Mesenchymal stem cell (in vitro differentiated cells and primary cell): ENCODE measurements around the gene ELFN1.

Experiments used
- DNase-seq: peaks from one replicate; pipeline ENCODE4 v3.0.0-alpha.2; 2013
- H2AFZ ChIP-seq: one replicate; pipeline ENCODE4 v1.6.1; 2013; ENCODE audit warnings: low read depth, mild to moderate bottlenecking, control low read depth, inconsistent platforms, low read length, moderate library complexity
- H2AK5ac ChIP-seq: 2 replicates; pipeline ENCODE4 v1.6.1; 2013; ENCODE audit warnings: low read length, moderate library complexity, mild to moderate bottlenecking, inconsistent platforms; ENCODE audit not compliant: severe bottlenecking
- H2BK120ac ChIP-seq: one replicate; pipeline ENCODE4 v1.6.1; 2013; ENCODE audit warnings: low read depth, mild to moderate bottlenecking, inconsistent platforms, low read length, moderate library complexity
- H2BK12ac ChIP-seq, 2 experiments: one replicate each; pipeline ENCODE4 v1.6.1; 2013; ENCODE audit warnings: inconsistent platforms in 2 of 2, low read length in 2 of 2, mild to moderate bottlenecking in 2 of 2, moderate library complexity in 2 of 2, control low read depth in 1 of 2
- H2BK15ac ChIP-seq: one replicate; pipeline ENCODE4 v1.6.1; 2013; ENCODE audit warnings: mild to moderate bottlenecking, low read depth, inconsistent platforms; ENCODE audit not compliant: poor library complexity, severe bottlenecking
- H2BK5ac ChIP-seq: 2 replicates; pipeline ENCODE4 v1.6.1; 2013; ENCODE audit warnings: low read depth, mild to moderate bottlenecking, low read length, control low read depth, inconsistent platforms; ENCODE audit not compliant: poor library complexity, severe bottlenecking
- H3K14ac ChIP-seq, 2 experiments: one replicate each; pipeline ENCODE4 v1.6.1; 2013; ENCODE audit warnings: inconsistent platforms in 2 of 2, low read length in 2 of 2, control low read depth in 1 of 2, mild to moderate bottlenecking in 1 of 2, moderate library complexity in 1 of 2
- H3K18ac ChIP-seq, 2 experiments: one replicate each; pipeline ENCODE4 v1.6.1; 2013; ENCODE audit warnings: inconsistent platforms in 2 of 2, low read length in 2 of 2, control low read depth in 1 of 2, low read depth in 1 of 2, mild to moderate bottlenecking in 1 of 2
- H3K23ac ChIP-seq, 2 experiments: one replicate each; pipeline ENCODE4 v1.6.1; 2013; ENCODE audit warnings: inconsistent platforms in 2 of 2, low read length in 2 of 2, mild to moderate bottlenecking in 2 of 2, moderate library complexity in 2 of 2, control low read depth in 1 of 2
- H3K27ac ChIP-seq: 2 replicates; pipeline ENCODE4 v1.5.1; 2013; ENCODE audit warnings: mild to moderate bottlenecking, moderate library complexity, low read length, control low read depth, inconsistent platforms; ENCODE audit not compliant: poor library complexity, severe bottlenecking
- H3K27me3 ChIP-seq, 2 experiments: 2 replicates each; pipeline versions ENCODE4 v1.6.1 to v1.7.0; 2013; ENCODE audit warnings: low read length in 2 of 2, mild to moderate bottlenecking in 2 of 2, moderate library complexity in 2 of 2, control low read depth in 1 of 2, inconsistent platforms in 1 of 2; ENCODE audit not compliant: control insufficient read depth in 1 of 2, insufficient read depth in 1 of 2
- H3K36me3 ChIP-seq, 2 experiments: 2 replicates each; pipeline versions ENCODE4 v1.6.1 to v1.7.0; 2013; ENCODE audit warnings: low read length in 2 of 2, control low read depth in 1 of 2, inconsistent platforms in 1 of 2, low read depth in 1 of 2, mild to moderate bottlenecking in 1 of 2; ENCODE audit not compliant: insufficient read depth in 2 of 2, control insufficient read depth in 1 of 2
- H3K4ac ChIP-seq, 2 experiments: one replicate each; pipeline ENCODE4 v1.6.1; 2013; ENCODE audit warnings: inconsistent platforms in 2 of 2, low read length in 2 of 2, mild to moderate bottlenecking in 2 of 2, moderate library complexity in 2 of 2, control low read depth in 1 of 2, low read depth in 1 of 2
- H3K4me1 ChIP-seq: 2 replicates; pipeline ENCODE4 v1.6.1; 2013; ENCODE audit warnings: low read depth, low read length, control low read depth; ENCODE audit not compliant: control insufficient read depth, insufficient read depth
- H3K4me2 ChIP-seq: 2 replicates; pipeline ENCODE4 v1.6.1; 2013; ENCODE audit warnings: low read length, mild to moderate bottlenecking, inconsistent platforms; ENCODE audit not compliant: poor library complexity, severe bottlenecking
- H3K4me3 ChIP-seq, 2 experiments: 2 replicates each; pipeline versions ENCODE4 v1.5.1 to v1.7.0; 2013; ENCODE audit warnings: low read length in 2 of 2, mild to moderate bottlenecking in 2 of 2, control low read depth in 1 of 2, low read depth in 1 of 2; ENCODE audit not compliant: insufficient read depth in 1 of 2
- H3K79me1 ChIP-seq: replicated peaks from 2 replicates; pipeline ENCODE4 v1.6.1; 2013; ENCODE audit warnings: mild to moderate bottlenecking, control low read depth, low read length, inconsistent platforms; ENCODE audit not compliant: poor library complexity, severe bottlenecking
- H3K9ac ChIP-seq: 2 replicates; pipeline ENCODE4 v1.7.0; 2013; ENCODE audit warnings: mild to moderate bottlenecking, low read length, moderate library complexity
- H3K9me3 ChIP-seq: 2 replicates; pipeline ENCODE4 v1.7.0; 2013; ENCODE audit warnings: mild to moderate bottlenecking, low read length; ENCODE audit not compliant: control insufficient read depth
- H4K8ac ChIP-seq: one replicate; pipeline ENCODE4 v1.6.1; 2013; ENCODE audit warnings: inconsistent platforms, mild to moderate bottlenecking, low read length, moderate library complexity
- H4K91ac ChIP-seq: one replicate; pipeline ENCODE4 v1.6.1; 2013; ENCODE audit warnings: mild to moderate bottlenecking, low read length, inconsistent platforms
- WGBS: methylation state at CpG from one replicate; pipeline ENCODE4 v1.1.7; 2013; ENCODE audit warnings: mixed read lengths; 5-methylcytosine and 5-hydroxymethylcytosine counted together

The ELFN1 gene

GRCh38 chr7:1713502-1714484, 43.7 kb downstream of the ELFN1 start:
- DNase-seq: no peak
- H3K4me3 ChIP-seq: no peak overlapping the region
- H2BK5ac ChIP-seq: no peak overlapping the region
- H3K27ac ChIP-seq: no peak overlapping the region
- no peaks in the 10 kb centered on the region for H3K79me1 ChIP-seq
- no peak overlapping the region for H2AK5ac ChIP-seq
- no peak overlapping the region for H3K4me2 ChIP-seq
- no peak overlapping the region for H4K8ac ChIP-seq
- no peak overlapping the region for H2BK15ac ChIP-seq
- no peak overlapping the region for H2BK12ac ChIP-seq
- H3K18ac ChIP-seq: no peak overlapping the region
- no peak overlapping the region for H3K9ac ChIP-seq
- H3K36me3 ChIP-seq: peaks cover 0 to 3% of the 10 kb centered on the region in 2 experiments
- no peak overlapping the region for H2BK120ac ChIP-seq
- peaks cover 20% of the 10 kb centered on the region for H3K4me1 ChIP-seq
- no peak overlapping the region for H3K4ac ChIP-seq
- H3K14ac ChIP-seq: no peak overlapping the region
- WGBS: 35% methylated on average over 27 of the region's 33 CpGs
- no peak overlapping the region for H2AFZ ChIP-seq
- H3K23ac ChIP-seq: no peak overlapping the region
- peaks cover 9% of the 10 kb centered on the region for H3K9me3 ChIP-seq
- H3K27me3 ChIP-seq: peaks cover 20 to 27% of the 10 kb centered on the region in 2 experiments
- no peak overlapping the region for H4K91ac ChIP-seq

- Histone ChIP-seq H2BK12ac (no peak overlapping the region), H3K36me3 (peaks cover 0 to 3% of the 10 kb centered on the region in 2 experiments), H2AK5ac (no peak overlapping the region), H2BK15ac (no peak overlapping the region), H3K14ac (no peak overlapping the region), H3K9ac (no peak overlapping the region), H3K79me1 (no peaks in the 10 kb centered on the region), H3K23ac (no peak overlapping the region), H2AFZ (no peak overlapping the region), H3K18ac (no peak overlapping the region), H3K9me3 (peaks cover 3% of the 10 kb centered on the region), H2BK5ac (no peak overlapping the region), H3K4me1 (peaks cover 20% of the 10 kb centered on the region), H3K4me2 (no peak overlapping the region), H3K27me3 (peaks cover 17 to 27% of the 10 kb centered on the region in 2 experiments), H4K8ac (no peak overlapping the region), H3K4ac (no peak overlapping the region), H3K27ac (no peak overlapping the region), H2BK120ac (no peak overlapping the region), H3K4me3 (no peak overlapping the region), H4K91ac (no peak overlapping the region)
- DNase-seq: no peak
- WGBS: 92% methylated on average over 11 of the region's 11 CpGs
Measured at GRCh38 chr7:1714583-1715330, 44.7 kb downstream of the ELFN1 start.

- Histone ChIP-seq H3K79me1 (no peaks in the 10 kb centered on the region), H4K8ac (no peak overlapping the region), H2AFZ (no peak overlapping the region), H3K27me3 (peaks cover 17 to 27% of the 10 kb centered on the region in 2 experiments), H3K23ac (no peak overlapping the region), H4K91ac (no peak overlapping the region), H2BK120ac (no peak overlapping the region), H3K9me3 (no peaks in the 10 kb centered on the region), H3K9ac (no peak overlapping the region), H3K4me3 (no peak overlapping the region), H2BK5ac (no peak overlapping the region), H2BK15ac (no peak overlapping the region), H3K4ac (no peak overlapping the region), H3K4me2 (no peak overlapping the region), H3K14ac (no peak overlapping the region), H2BK12ac (no peak overlapping the region), H3K36me3 (peaks cover 0 to 3% of the 10 kb centered on the region in 2 experiments), H2AK5ac (no peak overlapping the region), H3K18ac (no peak overlapping the region), H3K27ac (no peak overlapping the region), H3K4me1 (peaks cover 23% of the 10 kb centered on the region)
- 86% methylated on average over 5 of the region's 5 CpGs for WGBS
- no peak for DNase-seq
Measured at GRCh38 chr7:1715331-1715625, 45.2 kb downstream of the ELFN1 start.

DNA sequence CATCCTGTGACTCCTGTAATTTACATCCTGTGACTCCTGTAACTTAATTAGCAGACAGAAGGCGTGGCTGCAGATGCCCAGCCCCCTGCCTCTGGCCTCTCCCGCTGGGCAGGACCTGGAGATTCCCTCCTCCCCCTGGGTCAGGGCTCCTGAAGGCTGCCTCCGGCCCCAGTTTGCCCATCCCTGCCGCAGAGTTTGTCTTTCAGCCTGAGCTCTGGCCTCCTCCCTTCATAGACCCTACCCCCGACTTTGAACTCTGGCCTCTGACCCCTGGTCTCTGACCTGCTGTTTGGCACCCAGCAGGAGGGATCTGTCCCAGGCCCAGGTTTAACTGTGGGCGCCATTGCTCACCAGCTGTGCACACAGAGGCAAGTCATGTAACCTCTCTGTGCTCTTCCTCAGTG, 45.6 kb downstream of the ELFN1 start:
- Histone ChIP-seq H2BK120ac (no peak overlapping the region), H3K14ac (no peak overlapping the region), H3K79me1 (no peaks in the 10 kb centered on the region), H3K27me3 (peaks cover 17 to 27% of the 10 kb centered on the region in 2 experiments), H2BK15ac (no peak overlapping the region), H3K4ac (no peak overlapping the region), H2AK5ac (no peak overlapping the region), H2AFZ (no peak overlapping the region), H3K4me3 (no peak overlapping the region), H3K18ac (no peak overlapping the region), H4K91ac (no peak overlapping the region), H4K8ac (no peak overlapping the region), H3K4me2 (no peak overlapping the region), H3K9ac (no peak overlapping the region), H2BK5ac (no peak overlapping the region), H3K23ac (no peak overlapping the region), H3K9me3 (no peaks in the 10 kb centered on the region), H3K27ac (no peak overlapping the region), H2BK12ac (no peak overlapping the region), H3K36me3 (peaks cover 0 to 3% of the 10 kb centered on the region in 2 experiments), H3K4me1 (peaks cover 23% of the 10 kb centered on the region)
- DNase-seq: no peak
- WGBS: 72% methylated on average over 5 of the region's 6 CpGs
